Measurements from ENCODE around the gene ITGA8. TPM values are rescaled to one million over a fixed set of nuclear protein-coding genes. Genes with fewer than 3 reads are reported as not detected.
A peak's percentile ranks its signal among the peaks of the same experiment; 100 is the strongest.

Gene ITGA8
- total and polyA plus RNA-seq, 9 of the 15 experiments (the other 6 are each of a cell fraction or from before 2014, with no cell fraction given) = 0.01 to 0.07 (median 0.04) TPM; not detected in 5

GRCh38 chr10:15725603-15726002 is 5.9 kb upstream of the ITGA8 start:
- H3K9me3 ChIP-seq (replicated peaks; ENCODE audit: control insufficient read depth, insufficient read depth, low read depth, low read length) = no peaks in the 10 kb centered on the region
- in situ Hi-C loops (cut with MboI) = loop anchor here (5.0 kb wide), 1 partner anchor 288 kb away; no protein-coding TSS in a partner anchor
- ChIA-PET CTCF (ENCODE audit: low intra/inter-chr PET ratio) (interaction anchor here (0.6 to 2.4 kb wide), 2 partner anchors 291 to 305 kb away, joined by 3 to 19 read pairs; no protein-coding TSS in a partner anchor), POLR2A (interaction anchor here (1.6 kb wide), 1 partner anchor 285 kb away, joined by 4 read pairs; no protein-coding TSS in a partner anchor)
- H3K4me2 ChIP-seq (ENCODE audit: insufficient read depth, low read length) = peak overlapping the region; percentile 39; the same call in 1 of the 2 replicates
- peak overlapping the region; percentile 49 for H2AFZ ChIP-seq (ENCODE audit: low read depth, low read length)
- no peaks in the 10 kb centered on the region for H4K20me1 ChIP-seq (replicated peaks; ENCODE audit: control insufficient read depth, insufficient read depth, low read length)
- H3K27ac ChIP-seq (ENCODE audit: extremely low read depth, low read depth, low read length) = no peak overlapping the region
- H3K9me1 ChIP-seq (ENCODE audit: control insufficient read depth, insufficient read depth, low read length) = no peaks in the 10 kb centered on the region
- no peaks in the 10 kb centered on the region for H3K36me3 ChIP-seq (ENCODE audit: control insufficient read depth, insufficient read depth, low read length)
- peak; percentile 50 to 85 (median 68) for DNase-seq (ENCODE audit: extremely low read depth in 1 of 4, low spot score in 3 of 4)
- no TSS peak for BruUV-seq (replicated peaks)
- peaks cover 0 to 4% of the 10 kb centered on the region in 2 experiments; a peak in 1 of 5 replicates for H3K27me3 ChIP-seq (ENCODE audit: control insufficient read depth in 2 of 2, insufficient read depth in 2 of 2, low read length in 2 of 2)
- H3K4me3 ChIP-seq = no peak overlapping the region
- intact Hi-C loops (cut with micrococcal nuclease) = loop anchor here (2.0 kb wide), 1 partner anchor 291 kb away; no protein-coding TSS in a partner anchor
- 0% methylated on average over 2 of the region's 2 CpGs for WGBS (ENCODE audit: insufficient coverage, low coverage, missing lambda C conversion rate)
- no peak overlapping the region for H3K9ac ChIP-seq (ENCODE audit: insufficient read depth in 1 of 2, low read depth in 2 of 2, low read length in 2 of 2)
- FAIRE-seq = peak; percentile 98
- peak; percentile 98 for ATAC-seq
- H3K79me2 ChIP-seq (ENCODE audit: control insufficient read depth, insufficient read depth, low read length) = no peaks in the 10 kb centered on the region
- peaks cover 0 to 5% of the 10 kb centered on the region in 2 experiments; a peak in 3 of 5 replicates for H3K4me1 ChIP-seq (replicated peaks in 1 of 2; ENCODE audit: control insufficient read depth in 2 of 2, insufficient read depth in 2 of 2, low read length in 2 of 2)
- TF ChIP-seq ZBTB2 (IDR thresholded peaks at IDR 0.05) (no peak), GATAD2A (IDR thresholded peaks at IDR 0.05) (no peak), CC2D1A (IDR thresholded peaks at IDR 0.05) (peak; percentile 74; the same call in 1 of the 2 replicates), ATF7 (IDR thresholded peaks at IDR 0.05) (0 out of 2 replicates have a peak, but pooled peaks have one; percentile 54), REST (IDR thresholded peaks at IDR 0.05; ENCODE audit: borderline replicate concordance) (peak; percentile 87), REST (CRISPR knock-in tag; IDR thresholded peaks at IDR 0.05; ENCODE audit: low read depth) (no peak), SMARCE1 (IDR thresholded peaks at IDR 0.05) (0 out of 2 replicates have a peak, but pooled peaks have one; percentile 20), SAP30 (IDR thresholded peaks at IDR 0.05; ENCODE audit: borderline replicate concordance, insufficient read depth, low read depth, low read length, poor library complexity, severe bottlenecking) (no peak), TRIM28 (IDR thresholded peaks at IDR 0.05) (no peak), RNF2 (IDR thresholded peaks at IDR 0.05) (0 out of 2 replicates have a peak, but pooled peaks have one; percentile 28), MYBL2 (IDR thresholded peaks at IDR 0.05; ENCODE audit: low read depth) (peak; percentile 15; the same call in 1 of the 2 replicates), MYBL2 (CRISPR knock-in tag; IDR thresholded peaks at IDR 0.05; ENCODE audit: borderline replicate concordance) (no peak), RAD21 (CRISPR knock-in tag; conservative IDR thresholded peaks at IDR 0.05 in 1 of 2, IDR thresholded peaks at IDR 0.05 in 1 of 2) (peak; percentile 96 to 97)
